GM21825 (cell line): ENCODE results near the gene ARHGEF4.

Experiments
- ATAC-seq: cut with Tn5 transposase; IDR thresholded peaks from one replicate; pipeline ENCODE4 v1.9.1; 2021; ENCODE audit warnings: mild to moderate bottlenecking, moderate library complexity; ENCODE audit not compliant: unreplicated experiment

ARHGEF4 gene

DNA sequence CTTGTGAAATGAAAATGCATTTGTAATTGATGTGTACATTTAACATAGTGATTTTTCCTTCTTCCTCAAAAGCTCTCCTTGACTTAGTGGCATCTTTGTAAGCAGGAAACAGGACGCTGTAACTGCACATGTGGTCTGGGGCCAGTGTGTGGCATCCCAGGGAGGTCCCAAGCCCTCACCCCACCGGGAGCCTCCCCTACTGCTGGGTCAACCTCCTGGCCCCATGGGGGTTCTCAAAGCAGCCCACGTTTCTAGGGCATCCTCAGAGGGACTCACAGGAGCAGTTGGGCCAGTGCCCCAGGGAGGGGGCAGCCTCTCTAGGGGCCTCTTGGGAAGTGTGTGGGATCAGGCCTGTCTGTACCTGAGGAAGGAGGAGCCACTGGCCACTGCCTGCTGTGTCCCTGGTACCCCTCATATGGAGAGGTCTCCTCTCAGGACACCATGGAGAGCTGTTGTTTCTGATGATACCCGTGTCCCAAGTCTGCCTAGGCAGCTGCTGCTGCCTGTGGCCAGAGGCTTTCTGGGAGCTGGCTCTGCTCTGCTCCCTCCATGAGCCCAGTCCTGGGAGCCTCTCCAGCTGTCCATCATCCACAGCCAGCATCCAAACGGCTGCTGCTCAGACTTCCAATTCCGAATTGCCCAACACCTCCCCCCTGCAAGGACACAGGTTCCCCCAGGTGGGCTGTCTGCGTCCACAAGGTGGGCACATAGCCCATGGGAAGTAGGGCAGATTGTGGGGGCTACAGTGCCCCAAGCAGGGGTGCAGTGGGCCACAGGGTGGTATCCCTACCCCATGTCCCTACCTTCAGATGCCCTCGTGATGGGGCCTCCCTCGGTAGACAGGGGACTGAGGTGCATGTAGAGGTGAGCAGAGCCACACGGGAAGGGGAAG lies 13.4 kb downstream of the ARHGEF4 start:
- ATAC-seq, result no peak

GRCh38 chr2:130850788-130851623 lies 14.3 kb downstream of the ARHGEF4 start:
- no peak for ATAC-seq

GRCh38 chr2:130851624-130852382 lies 15.1 kb downstream of the ARHGEF4 start:
- no peak for ATAC-seq

GRCh38 chr2:130852521-130853115 lies 15.9 kb downstream of the ARHGEF4 start:
- ATAC-seq, result no peak

DNA sequence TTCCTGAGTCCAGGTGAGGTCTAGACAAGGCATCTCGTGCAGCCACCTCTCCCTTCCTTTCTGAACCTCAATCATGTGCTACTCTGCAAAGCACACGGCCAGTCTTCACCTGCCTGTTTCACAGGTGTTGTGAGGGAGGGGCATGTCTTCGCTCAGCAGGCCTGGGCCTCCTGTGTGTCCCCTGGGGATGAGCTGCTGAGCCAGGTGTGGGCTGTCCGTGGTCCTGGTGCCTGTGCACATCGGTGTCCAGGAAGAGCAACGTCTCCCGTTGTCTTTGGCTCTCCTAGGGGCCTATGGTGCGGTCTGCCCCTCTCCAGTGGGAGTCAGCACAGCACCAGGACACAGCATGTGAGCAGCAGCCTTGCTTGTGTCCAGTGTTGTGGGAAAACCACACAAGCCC lies 16.7 kb downstream of the ARHGEF4 start:
- ATAC-seq, result no peak

DNA sequence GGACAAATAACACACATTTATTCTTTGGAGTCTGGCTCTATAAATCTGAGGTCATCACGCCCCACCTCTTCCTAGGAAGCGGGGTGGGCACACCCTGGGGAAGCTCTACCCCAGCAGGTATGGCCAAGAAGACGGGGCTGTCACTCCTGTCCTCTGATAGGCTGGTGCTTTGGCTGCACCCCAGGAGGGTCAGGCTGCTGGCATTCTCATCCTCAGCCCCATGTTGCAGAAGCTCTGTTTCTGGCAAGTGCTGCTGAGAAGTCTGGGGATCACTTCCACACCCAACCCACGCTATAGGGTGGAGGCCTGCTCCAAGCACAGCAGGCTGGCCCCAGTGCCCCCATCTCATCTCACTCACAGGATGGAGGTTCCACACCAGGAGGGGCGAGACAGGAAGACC lies 17.6 kb downstream of the ARHGEF4 start:
- no peak for ATAC-seq

GRCh38 chr2:130864830-130865800 lies 28.4 kb downstream of the ARHGEF4 start:
- ATAC-seq, result no peak

- no peak for ATAC-seq
Measured at GRCh38 chr2:130869441-130870160, 32.9 kb downstream of the ARHGEF4 start.

GRCh38 chr2:130870161-130870485 lies 33.4 kb downstream of the ARHGEF4 start:
- ATAC-seq, result no peak

DNA sequence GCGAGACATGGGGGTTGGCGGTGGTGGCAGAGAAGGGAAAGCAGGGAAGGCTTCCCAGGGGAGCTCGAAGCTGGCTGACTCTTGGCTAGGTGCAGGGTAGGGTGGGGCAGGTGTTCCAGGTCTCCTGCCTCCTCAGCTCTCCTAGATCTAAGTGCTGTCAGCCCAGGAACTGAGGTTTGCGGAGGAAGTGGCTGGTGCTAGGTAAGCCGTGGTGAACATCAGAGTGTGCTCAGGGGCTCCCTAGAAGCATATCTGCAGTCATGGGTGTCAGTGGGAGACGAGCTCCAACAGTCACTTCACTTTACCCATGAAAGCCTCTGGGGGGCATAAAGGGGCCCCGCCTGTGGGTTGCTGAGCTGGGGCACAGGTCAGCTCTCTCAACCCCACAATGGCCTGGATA lies 34.1 kb downstream of the ARHGEF4 start:
- no peak for ATAC-seq

DNA sequence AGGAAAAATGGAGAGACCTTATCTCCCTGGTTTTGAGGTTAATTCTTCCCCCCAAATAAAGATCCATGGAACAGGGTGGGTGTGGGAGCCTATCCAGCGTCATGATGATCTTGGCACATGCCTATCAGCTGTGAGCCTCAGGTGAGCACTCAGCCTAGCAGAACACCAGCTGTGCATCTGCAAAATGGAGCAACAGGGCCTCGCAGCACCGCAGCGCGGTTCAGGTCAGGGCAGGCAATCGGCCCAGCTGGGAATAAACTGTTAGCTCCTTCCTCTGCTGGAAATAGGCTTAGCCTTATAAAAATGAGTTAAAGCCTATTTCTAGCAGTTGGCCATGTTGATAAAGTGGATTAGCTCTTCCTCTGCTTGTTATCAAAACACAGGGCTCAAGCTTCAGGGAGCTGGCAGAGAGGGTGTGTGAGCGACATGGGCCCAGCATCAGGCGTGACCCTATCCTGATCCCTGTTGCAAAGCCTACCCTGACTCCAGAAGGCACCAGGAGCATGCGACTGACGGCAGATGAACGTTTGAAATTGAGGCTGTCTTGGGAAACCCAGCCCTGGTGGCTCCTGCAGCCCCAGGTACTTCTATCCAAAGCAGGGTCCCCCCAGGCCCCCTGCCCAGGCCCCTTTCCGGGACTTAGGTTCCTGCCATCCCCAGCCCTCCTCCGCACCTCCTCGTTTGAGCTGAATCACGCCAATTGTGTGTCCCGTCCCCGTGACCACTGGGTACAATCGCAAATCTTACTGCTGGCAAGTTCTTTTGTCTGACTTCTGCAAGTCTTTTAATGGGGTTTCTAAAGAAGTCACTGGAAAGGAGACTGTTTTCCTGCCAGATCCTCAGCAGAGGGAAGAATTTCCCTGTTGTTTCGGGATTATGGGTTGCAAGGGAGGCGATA lies 35.4 kb downstream of the ARHGEF4 start:
- ATAC-seq, result no peak

GRCh38 chr2:130872741-130873125 lies 36.0 kb downstream of the ARHGEF4 start:
- ATAC-seq, result no peak

- ATAC-seq, result peak; percentile 90
Measured at GRCh38 chr2:130873700-130874346, 37.1 kb downstream of the ARHGEF4 start.

GRCh38 chr2:130874512-130874911 lies 37.8 kb downstream of the ARHGEF4 start:
- ATAC-seq, result no peak

DNA sequence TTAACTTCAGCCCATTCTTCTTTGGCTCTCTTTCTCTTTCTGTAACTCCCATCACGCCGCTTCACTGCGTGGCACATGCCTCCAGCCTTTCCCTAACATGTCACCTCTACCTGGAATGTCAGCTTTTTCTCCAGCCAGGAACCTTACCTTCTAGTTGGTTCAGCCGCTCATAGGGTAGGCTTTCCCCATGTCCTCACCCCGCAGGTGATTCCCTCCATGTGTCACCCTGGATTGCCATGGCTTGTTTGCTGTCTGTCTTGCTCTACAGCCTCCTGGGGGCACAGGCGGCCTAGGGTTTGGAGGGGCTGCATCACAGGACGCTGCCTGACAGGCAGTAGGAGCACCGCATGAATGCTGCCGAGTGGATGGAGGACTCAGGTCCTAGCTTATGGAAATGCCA lies 39.2 kb downstream of the ARHGEF4 start:
- no peak for ATAC-seq

GRCh38 chr2:130877258-130877657 lies 40.5 kb downstream of the ARHGEF4 start:
- no peak for ATAC-seq

DNA sequence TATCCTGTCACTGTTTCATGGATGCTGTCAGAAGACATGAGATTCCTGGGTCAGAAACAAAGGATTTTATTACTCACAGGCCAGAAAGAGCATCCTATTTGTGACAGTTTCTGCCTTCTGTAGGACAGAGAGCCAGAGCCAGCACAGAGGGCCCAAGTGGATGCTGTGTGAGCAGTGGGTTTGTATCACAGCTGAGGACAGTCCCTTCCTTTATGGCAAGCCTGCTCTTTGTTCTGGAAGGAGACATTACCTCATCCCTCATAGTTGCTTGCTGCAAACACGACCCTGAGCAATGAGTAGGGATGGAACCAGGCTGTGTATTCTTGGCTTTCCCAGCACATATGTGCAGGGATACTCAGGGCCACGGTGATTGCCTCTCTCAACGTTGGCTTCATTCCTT lies 41.6 kb downstream of the ARHGEF4 start:
- ATAC-seq, result no peak

DNA sequence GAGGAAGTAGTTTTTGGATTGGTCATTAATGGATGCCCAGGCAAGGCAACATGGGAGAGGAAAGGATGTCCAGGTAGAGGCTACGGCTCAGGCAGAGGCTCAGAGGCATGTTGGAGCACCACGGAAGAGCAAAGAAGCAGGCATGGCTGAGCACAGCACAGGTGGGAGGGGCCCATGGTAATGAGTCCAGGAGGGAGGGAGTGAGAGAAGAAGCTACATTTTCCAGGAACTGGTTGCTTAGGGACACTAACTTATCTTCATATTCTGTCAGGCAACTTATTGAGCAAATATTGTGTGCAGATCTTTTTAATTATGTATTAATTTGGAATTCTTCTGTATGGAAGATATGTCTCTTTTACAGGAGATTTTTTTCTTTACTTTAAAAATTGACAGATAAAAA lies 42.2 kb downstream of the ARHGEF4 start:
- ATAC-seq, result no peak
